GM12865 (cell line): ENCODE data around the gene VILL.

Experiments
- DNase-seq: peaks from one replicate; pipeline ENCODE4 v3.0.0; 2010; ENCODE audit warnings: low read depth
- H3K4me3 ChIP-seq: 2 replicates; pipeline ENCODE4 v1.5.1; 2011; ENCODE audit warnings: mild to moderate bottlenecking, low read depth, low read length, control low read depth
- CTCF ChIP-seq: IDR thresholded peaks from 2 replicates; pipeline ENCODE4 v1.5.1; 2011; ENCODE audit warnings: low read length, control low read depth, low read depth, inconsistent platforms; ENCODE audit not compliant: insufficient read depth; ENCODE audit errors: missing control alignments

Gene VILL

GRCh38 chr3:37999836-38000235, 9.2 kb downstream of the VILL start:
- TF ChIP-seq CTCF, result no peak
- DNase-seq, result no peak
- no peak overlapping the region for H3K4me3 ChIP-seq

DNA sequence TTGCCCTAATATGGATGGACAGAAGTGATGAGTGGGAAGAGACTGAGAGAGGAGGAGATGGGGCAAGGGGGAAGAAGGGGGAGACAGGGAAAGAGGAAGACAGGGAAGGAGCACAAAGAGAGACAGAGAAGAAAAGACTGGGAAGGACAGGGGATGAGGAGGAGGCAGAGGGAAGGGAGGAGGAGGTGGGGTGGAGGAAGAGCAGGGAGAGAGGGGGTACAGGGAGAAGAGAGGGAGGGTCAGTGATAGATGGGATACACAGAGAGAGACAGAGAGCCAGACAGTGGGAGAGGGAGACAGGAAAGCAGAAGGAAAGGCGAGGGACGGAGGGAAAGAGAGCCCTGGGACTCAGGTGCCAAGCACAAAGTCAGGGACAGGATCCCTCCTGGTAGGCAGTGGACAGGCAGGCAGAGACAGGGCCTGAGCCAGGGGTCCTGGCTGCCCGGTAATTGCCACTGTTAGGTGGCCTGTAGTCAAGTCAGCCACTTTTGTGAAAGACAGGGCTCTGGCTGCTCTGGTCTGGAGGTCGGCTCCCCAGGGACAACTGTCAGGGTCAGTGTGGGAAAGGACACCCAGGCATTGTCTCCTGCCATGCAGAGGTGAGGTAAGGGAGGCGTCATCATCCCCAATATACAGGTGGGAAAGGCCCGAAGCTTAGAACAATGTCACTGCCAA, 9.8 kb downstream of the VILL start:
- TF ChIP-seq CTCF, result no peak
- no peak overlapping the region for H3K4me3 ChIP-seq
- DNase-seq, result no peak

- TF ChIP-seq CTCF, result no peak
- H3K4me3 ChIP-seq, result no peak overlapping the region
- no peak for DNase-seq
These were observed 10.4 kb downstream of the VILL start for GRCh38 chr3:38000965-38001455.

DNA sequence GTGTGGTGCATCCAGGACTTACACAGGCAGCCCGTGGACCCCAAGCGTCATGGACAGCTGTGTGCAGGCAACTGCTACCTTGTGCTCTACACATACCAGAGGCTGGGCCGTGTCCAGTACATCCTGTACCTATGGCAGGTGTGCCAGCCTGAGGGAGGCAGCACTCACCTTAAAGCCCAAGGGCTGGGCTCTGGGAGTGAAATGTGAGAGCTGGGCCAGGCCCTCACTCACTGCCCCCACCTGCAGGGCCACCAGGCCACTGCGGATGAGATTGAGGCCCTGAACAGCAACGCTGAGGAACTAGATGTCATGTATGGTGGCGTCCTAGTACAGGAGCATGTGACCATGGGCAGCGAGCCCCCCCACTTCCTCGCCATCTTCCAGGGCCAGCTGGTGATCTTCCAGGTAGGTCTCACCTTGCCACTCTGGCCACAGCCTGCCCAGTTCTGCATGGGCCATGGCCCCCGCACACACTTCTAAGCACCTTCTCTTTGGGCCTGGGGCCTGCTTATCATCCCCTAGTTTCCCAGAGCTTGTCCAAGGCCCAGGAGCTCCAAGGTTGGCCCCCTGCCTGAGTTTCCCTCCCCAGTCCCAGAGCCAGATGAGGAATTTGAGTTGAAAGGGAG, 11.0 kb downstream of the VILL start:
- TF ChIP-seq CTCF, result peak; percentile 8
- DNase-seq, result no peak
- no peak overlapping the region for H3K4me3 ChIP-seq

DNA sequence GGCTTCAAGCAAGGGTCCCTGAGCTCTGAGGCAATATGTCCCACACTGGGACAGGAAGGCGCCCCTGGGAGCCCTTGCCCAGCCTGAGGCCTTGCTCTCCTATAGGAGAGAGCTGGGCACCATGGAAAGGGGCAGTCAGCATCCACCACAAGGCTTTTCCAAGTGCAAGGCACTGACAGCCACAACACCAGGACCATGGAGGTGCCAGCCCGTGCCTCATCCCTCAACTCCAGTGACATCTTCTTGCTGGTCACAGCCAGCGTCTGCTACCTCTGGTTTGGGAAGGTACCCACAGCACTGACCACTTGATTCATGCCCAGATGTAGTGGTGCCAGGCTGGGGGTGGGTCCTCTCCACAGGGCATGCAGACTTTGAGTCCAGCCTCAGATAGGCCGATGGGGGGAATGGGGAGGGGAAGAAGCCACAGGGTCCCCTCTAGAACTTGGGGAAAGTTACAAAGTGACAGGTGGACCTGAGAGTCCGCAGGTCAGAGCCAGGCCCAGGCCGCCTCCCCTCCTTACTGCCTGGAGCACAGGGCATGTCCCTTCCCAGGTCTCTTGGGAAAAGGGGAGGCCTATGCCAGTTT, 11.8 kb downstream of the VILL start:
- DNase-seq, result no peak
- no peak for TF ChIP-seq CTCF
- H3K4me3 ChIP-seq, result no peak overlapping the region

DNA sequence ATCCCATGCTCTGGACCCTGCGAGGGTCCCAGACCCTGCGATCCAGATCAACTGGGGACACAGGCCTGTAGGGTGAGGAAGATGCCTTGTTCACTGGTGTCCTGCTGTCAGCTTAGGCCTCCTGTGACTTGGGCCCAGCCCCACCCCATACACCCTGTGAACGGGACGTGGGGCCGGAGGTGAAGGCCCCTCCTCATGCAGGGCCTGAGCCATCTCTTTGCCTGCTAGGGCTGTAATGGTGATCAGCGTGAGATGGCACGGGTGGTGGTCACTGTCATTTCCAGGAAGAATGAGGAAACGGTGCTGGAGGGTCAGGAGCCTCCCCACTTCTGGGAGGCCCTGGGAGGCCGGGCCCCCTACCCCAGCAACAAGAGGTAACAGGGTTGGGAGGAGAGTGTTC, 12.4 kb downstream of the VILL start:
- no peak for TF ChIP-seq CTCF
- no peak for DNase-seq
- no peak overlapping the region for H3K4me3 ChIP-seq

DNA sequence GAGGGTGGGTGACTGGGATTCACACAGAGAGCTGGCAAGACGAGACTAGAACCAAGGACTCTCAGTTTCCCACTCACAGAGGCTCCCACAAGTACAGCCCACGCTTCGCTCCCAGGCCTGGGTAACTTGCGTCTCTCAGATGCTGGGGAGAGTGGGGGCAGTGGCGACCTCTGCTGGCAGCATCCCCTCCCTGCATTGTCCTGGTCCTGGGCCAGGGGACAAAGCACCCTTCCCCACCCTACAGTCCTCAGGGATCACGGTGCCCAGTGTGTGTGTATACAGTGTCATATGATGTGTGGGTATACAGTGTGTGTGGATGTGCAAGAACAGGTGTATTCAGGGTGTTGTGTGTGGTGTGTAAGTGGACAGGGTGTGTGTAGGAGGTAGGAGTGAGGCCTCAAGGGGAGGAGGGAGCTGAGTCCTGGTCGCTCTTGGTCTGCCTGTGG, 12.8 kb downstream of the VILL start:
- TF ChIP-seq CTCF, result peak; percentile 89
- peak; percentile 50 for DNase-seq

More for the DNA sequence above, 12.8 kb downstream of the VILL start:
- no peak overlapping the region for H3K4me3 ChIP-seq
